Upper lobe of left lung (tissue), 6 donors: Measurements from ENCODE around the gene MYH7B. TPM values are rescaled to one million over a fixed set of nuclear protein-coding genes. Genes with fewer than 3 reads are reported as not detected.

Source experiments
- ATAC-seq, 2 donors: fragments of 200-7000 bp; cut with Tn5 transposase; one replicate each; pipeline ENCODE4 v1.9.1; 2022; ENCODE audit warnings: mild to moderate bottlenecking in 2 of 2, moderate library complexity in 2 of 2; ENCODE audit not compliant: low FRiP score in 2 of 2
- DNase-seq, 2 donors: peaks; one replicate each; pipeline ENCODE4 v3.0.0-alpha.2; 2019 to 2020
- H3K27ac ChIP-seq, 4 donors: fragments of 200-600 bp; sonication (generic); one replicate each; pipeline ENCODE4 v1.5.1; 2016 to 2019
- H3K27me3 ChIP-seq, 4 donors: fragments of 200-600 bp; sonication (generic); one replicate each; pipeline ENCODE4 v1.5.1; 2017 to 2019
- H3K36me3 ChIP-seq, 4 donors: fragments of 200-600 bp; sonication (generic); one replicate each; pipeline ENCODE4 v1.5.1; 2016 to 2019
- H3K4me1 ChIP-seq, 4 donors: fragments of 200-600 bp; sonication (generic); one replicate each; pipeline ENCODE4 v1.5.1; 2018 to 2019
- H3K4me3 ChIP-seq, 4 donors: fragments of 200-600 bp; sonication (generic); one replicate each; pipeline ENCODE4 v1.5.1; 2017 to 2019; ENCODE audit warnings: mild to moderate bottlenecking in 2 of 4, moderate library complexity in 1 of 4
- H3K9me3 ChIP-seq, 4 donors: fragments of 200-600 bp; sonication (generic); one replicate each; pipeline ENCODE4 v1.5.1; 2018 to 2019
- CTCF ChIP-seq, 6 experiments: fragments of 450-650 bp in 4 of 6; fragments of 200-600 bp in 2 of 6; sonication (generic) in 2 of 6; IDR thresholded peaks; one replicate each; pipeline ENCODE4 v1.5.1; 2016 to 2019; ENCODE audit warnings: antibody characterized with exemption in 6 of 6
- EP300 ChIP-seq, 4 donors: sonication (generic); formaldehyde crosslinking; IDR thresholded peaks; one replicate each; pipeline ENCODE4 v1.5.1; 2017; ENCODE audit warnings: antibody characterized with exemption in 4 of 4, control low read depth in 2 of 4
- POLR2A ChIP-seq, 4 donors: fragments of 450-650 bp; IDR thresholded peaks; one replicate each; pipeline ENCODE4 v1.5.1; 2016 to 2017; ENCODE audit warnings: antibody characterized with exemption in 4 of 4, mild to moderate bottlenecking in 2 of 4
- POLR2AphosphoS5 ChIP-seq, 2 donors: sonication (generic); formaldehyde crosslinking; IDR thresholded peaks; one replicate each; pipeline ENCODE4 v1.5.1; 2017; ENCODE audit warnings: antibody characterized with exemption in 2 of 2
- WGBS, 2 donors: methylation state at CpG; one replicate each; pipeline ENCODE4 v1.1.5; 2017 to 2018; 5-methylcytosine and 5-hydroxymethylcytosine counted together
- total RNA-seq, 6 donors: library from RNA; depleted of rRNA in 4 of 6; stranded (reverse); fragments of >200 nt in 4 of 6; gene quantifications; one replicate each; pipeline versions ENCODE4 v1.1.0 to v1.2.1, GENCODE V29; 2016 to 2021
- donor health status: DM: no; HTN: no; CAD: no; lungs with moderate emphysema.
- donor health status: DM: no; HTN: yes; CAD: no; lungs with severe emphysema.

The MYH7B gene
- total RNA-seq, 6 donors from 2014 or later: 0.51 to 11.5 (median 0.91) TPM; not detected in 1

GRCh38 chr20:35000311-35000921 is 44.7 kb downstream of the MYH7B start:
- no peaks in the 10 kb centered on the region for H3K9me3 ChIP-seq
- H3K27me3 ChIP-seq: no peaks in the 10 kb centered on the region
- DNase-seq (peak in 1 of 2 donors; percentile 84), ATAC-seq (no peak)
- no peak overlapping the region for H3K4me3 ChIP-seq
- no peak for TF ChIP-seq CTCF (IDR thresholded peaks at IDR 0.05)
- peaks cover 0 to 8% (median 0%) of the 10 kb centered on the region in 4 donors for H3K4me1 ChIP-seq
- peaks cover 34 to 98% (median 87%) of the 10 kb centered on the region in 4 donors for H3K36me3 ChIP-seq
- H3K27ac ChIP-seq: no peak overlapping the region
- 89 to 97% methylated on average over 6 to 21 of the region's 28 CpGs for WGBS, 2 donors

GRCh38 chr20:35000922-35001595 is 45.4 kb downstream of the MYH7B start:
- ATAC-seq: peak in 1 of 2 donors; percentile 3
- Histone ChIP-seq H3K27me3 (no peaks in the 10 kb centered on the region), H3K4me1 (peaks cover 0 to 8% (median 0%) of the 10 kb centered on the region in 4 donors), H3K36me3 (peaks cover 36 to 98% (median 87%) of the 10 kb centered on the region in 4 donors), H3K9me3 (no peaks in the 10 kb centered on the region), H3K27ac (no peak overlapping the region), H3K4me3 (no peak overlapping the region)
- TF ChIP-seq POLR2AphosphoS5 (IDR thresholded peaks at IDR 0.05) (no peak), EP300 (IDR thresholded peaks at IDR 0.05) (no peak), CTCF (IDR thresholded peaks at IDR 0.05) (no peak), POLR2A (IDR thresholded peaks at IDR 0.05) (no peak)
- DNase-seq: no peak
- 93 to 96% methylated on average over 26 to 28 of the region's 28 CpGs for WGBS, 2 donors

GRCh38 chr20:35001596-35002362 is 46.1 kb downstream of the MYH7B start:
- no peak overlapping the region for H3K27ac ChIP-seq
- ATAC-seq (no peak), DNase-seq (no peak)
- H3K4me3 ChIP-seq: no peak overlapping the region
- H3K4me1 ChIP-seq: peaks cover 0 to 8% (median 0%) of the 10 kb centered on the region in 4 donors
- WGBS, 2 donors: 89 to 91% methylated on average over 14 to 15 of the region's 15 CpGs
- H3K36me3 ChIP-seq: peaks cover 39 to 98% (median 88%) of the 10 kb centered on the region in 4 donors
- H3K9me3 ChIP-seq: no peaks in the 10 kb centered on the region
- TF ChIP-seq POLR2AphosphoS5 (IDR thresholded peaks at IDR 0.05) (no peak), CTCF (IDR thresholded peaks at IDR 0.05) (no peak), POLR2A (IDR thresholded peaks at IDR 0.05) (no peak), EP300 (IDR thresholded peaks at IDR 0.05) (no peak)
- H3K27me3 ChIP-seq: no peaks in the 10 kb centered on the region

GRCh38 chr20:35002426-35003210 is 47.0 kb downstream of the MYH7B start:
- H3K27me3 ChIP-seq: no peaks in the 10 kb centered on the region
- no peak for DNase-seq
- no peak overlapping the region for H3K4me3 ChIP-seq
- no peak for TF ChIP-seq POLR2AphosphoS5 (IDR thresholded peaks at IDR 0.05)
- TF ChIP-seq CTCF (IDR thresholded peaks at IDR 0.05): no peak
- peaks cover 0 to 1% (median 0%) of the 10 kb centered on the region in 4 donors for H3K4me1 ChIP-seq
- WGBS, 2 donors: 89 to 97% methylated on average over 10 of the region's 10 CpGs
- H3K27ac ChIP-seq: no peak overlapping the region
- ATAC-seq: no peak
- H3K9me3 ChIP-seq: no peaks in the 10 kb centered on the region
- peaks cover 44 to 98% (median 94%) of the 10 kb centered on the region in 4 donors for H3K36me3 ChIP-seq
